CD8-positive, alpha-beta memory T cell (primary cell): ENCODE results near the gene SERPINB6. TPM values are rescaled to one million over a fixed set of nuclear protein-coding genes. Genes with fewer than 3 reads are reported as not detected.
A peak's percentile ranks its signal among the peaks of the same experiment; 100 is the strongest.
"Not testable (repeated sequence)": the region's sequence is repeated elsewhere in the genome, so short reads cannot be mapped to it uniquely, and the experiment has no call there.

Source experiments
- CTCF ChIA-PET: fragments of 350-600 bp; sonication (Branson Sonifier 250); formaldehyde crosslinking; loops from one replicate; lab custom pipeline; 2021; ENCODE audit warnings: antibody characterized with exemption; lab: Charles Lee
- POLR2A ChIA-PET: fragments of 350-600 bp; sonication (Branson Sonifier 250); formaldehyde crosslinking; loops from one replicate; lab custom pipeline; 2021; ENCODE audit warnings: antibody characterized with exemption; lab: Charles Lee
- DNase-seq, 5 donors: peaks; one replicate each; pipeline versions ENCODE4 v3.0.0 to v3.0.0-alpha.2; 2020 to 2022; ENCODE audit warnings: mixed read lengths in 1 of 5
- H3K27ac ChIP-seq: one replicate; pipeline ENCODE4 v1.7.0; 2013; ENCODE audit warnings: low read depth, mild to moderate bottlenecking, low read length, moderate library complexity
- H3K27me3 ChIP-seq: 2 replicates; pipeline ENCODE4 v1.7.0; 2013; ENCODE audit warnings: low read length, mild to moderate bottlenecking; ENCODE audit not compliant: insufficient read depth, poor library complexity, severe bottlenecking
- H3K36me3 ChIP-seq: 2 replicates; pipeline ENCODE4 v1.7.0; 2013; ENCODE audit warnings: mild to moderate bottlenecking, low read length, moderate library complexity; ENCODE audit not compliant: insufficient read depth
- H3K4me1 ChIP-seq: 2 replicates; pipeline ENCODE4 v1.7.0; 2013; ENCODE audit warnings: mild to moderate bottlenecking, low read length, moderate library complexity; ENCODE audit not compliant: insufficient read depth
- H3K4me3 ChIP-seq: 2 replicates; pipeline ENCODE4 v1.7.0; 2013; ENCODE audit warnings: mild to moderate bottlenecking, low read length
- H3K9me3 ChIP-seq: 2 replicates; pipeline ENCODE4 v1.7.0; 2013; ENCODE audit warnings: mild to moderate bottlenecking, low read length
- H3K27ac Mint-ChIP-seq, 8 donors: one replicate each; pipeline ENCODE4 v1.8.0; 2020 to 2021; ENCODE audit warnings: mixed read lengths in 8 of 8, mild to moderate bottlenecking in 6 of 8, inconsistent platforms in 3 of 8, moderate library complexity in 3 of 8
- H3K27me3 Mint-ChIP-seq, 2 donors: one replicate each; pipeline ENCODE4 v1.8.0; 2020 to 2021; ENCODE audit warnings: mixed read lengths in 2 of 2, mild to moderate bottlenecking in 1 of 2, moderate library complexity in 1 of 2
- H3K36me3 Mint-ChIP-seq, 3 donors: one replicate each; pipeline ENCODE4 v1.8.0; 2020 to 2021; ENCODE audit warnings: mixed read lengths in 3 of 3, inconsistent platforms in 1 of 3, mild to moderate bottlenecking in 1 of 3
- H3K4me1 Mint-ChIP-seq, 3 donors: one replicate each; pipeline ENCODE4 v1.8.0; 2020 to 2021; ENCODE audit warnings: mixed read lengths in 3 of 3, inconsistent platforms in 1 of 3, mild to moderate bottlenecking in 1 of 3
- H3K4me3 Mint-ChIP-seq, 7 donors: one replicate each; pipeline ENCODE4 v1.8.0; 2020 to 2021; ENCODE audit warnings: mixed read lengths in 7 of 7, mild to moderate bottlenecking in 6 of 7, moderate library complexity in 4 of 7, inconsistent platforms in 2 of 7
- H3K9me3 Mint-ChIP-seq, 5 donors: one replicate each; pipeline ENCODE4 v1.8.0; 2020 to 2022; ENCODE audit warnings: mixed read lengths in 5 of 5, mild to moderate bottlenecking in 3 of 5, moderate library complexity in 2 of 5, inconsistent platforms in 1 of 5
- polyA plus RNA-seq: library from polyadenylated mRNA; unstranded; fragments of 300-500 nt; fragmentation: Illumina TruSeq; gene quantifications from one replicate; pipeline ENCODE4 v1.2.3, GENCODE V29; 2021
- total RNA-seq, 2 experiments: library from RNA; stranded (reverse); gene quantifications; one replicate each; pipeline ENCODE4 v1.2.3, GENCODE V29; 2021

SERPINB6 gene
- total and polyA plus RNA-seq, 3 experiments from 2014 or later, result 62.1 to 86.0 (median 66.0) TPM

DNA sequence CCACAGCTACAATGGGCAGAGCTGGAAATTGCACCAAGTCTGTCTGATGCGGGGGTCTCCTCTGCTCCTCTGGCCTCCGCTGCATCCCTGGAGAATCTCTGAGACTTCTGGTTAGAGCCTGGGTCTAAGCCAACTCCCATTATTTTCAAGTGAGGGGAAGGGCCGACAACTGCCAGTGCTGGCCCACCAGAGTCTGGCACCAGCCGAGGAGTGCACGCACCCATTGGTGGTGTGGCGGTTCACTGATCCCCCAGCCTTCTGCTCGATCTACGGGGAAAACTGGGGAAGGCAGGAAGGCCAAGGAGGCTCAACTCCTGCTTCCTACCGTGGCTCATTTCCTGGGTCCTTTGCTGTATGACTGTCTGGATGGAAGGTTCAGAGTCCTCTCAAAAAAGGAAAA, 34.5 kb upstream of the SERPINB6 start:
- peaks cover 6 to 7% (median 6%) of the 10 kb centered on the region in 5 donors for H3K9me3 Mint-ChIP-seq
- Histone ChIP-seq H3K36me3 (peaks cover 18% of the 10 kb centered on the region), H3K9me3 (no peaks in the 10 kb centered on the region), H3K27ac (no peak overlapping the region), H3K4me1 (no peaks in the 10 kb centered on the region), H3K27me3 (no peaks in the 10 kb centered on the region), H3K4me3 (no peak overlapping the region)
- H3K4me1 Mint-ChIP-seq, result peaks cover 22 to 25% (median 25%) of the 10 kb centered on the region in 3 donors
- H3K27me3 Mint-ChIP-seq, result no peaks in the 10 kb centered on the region
- H3K4me3 Mint-ChIP-seq, result no peak overlapping the region
- CTCF ChIA-PET, result interaction anchor here (0.9 kb wide), 1 partner anchor 21 kb away, joined by 3 read pairs; no protein-coding TSS in a partner anchor
- H3K36me3 Mint-ChIP-seq, result peaks cover 37 to 71% (median 38%) of the 10 kb centered on the region in 3 donors
- POLR2A ChIA-PET, result no interaction called here
- no peak for DNase-seq
- no peak overlapping the region for H3K27ac Mint-ChIP-seq

DNA sequence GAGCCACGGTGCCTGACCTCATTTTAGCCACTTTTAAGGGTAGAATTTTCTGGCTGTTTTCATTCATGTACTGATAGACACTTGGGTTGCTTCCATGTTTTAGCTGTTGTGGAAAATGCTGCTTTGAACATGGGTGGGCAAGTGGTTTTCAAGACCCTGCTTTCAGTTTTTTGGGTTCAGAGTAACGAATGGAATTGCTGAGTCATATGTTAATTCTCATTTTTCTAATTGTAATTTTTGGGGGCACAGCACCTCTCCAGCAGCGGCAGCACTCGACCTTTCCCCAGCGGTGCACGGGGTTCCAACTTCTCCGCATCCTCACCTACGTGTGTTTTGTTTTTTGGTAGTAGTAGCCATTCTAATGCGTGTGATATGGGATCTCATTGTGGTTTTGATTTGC, 33.7 kb upstream of the SERPINB6 start:
- DNase-seq, result no peak
- Histone ChIP-seq H3K9me3 (no peaks in the 10 kb centered on the region), H3K27ac (no peak overlapping the region), H3K4me3 (no peak overlapping the region), H3K36me3 (peaks cover 12% of the 10 kb centered on the region), H3K27me3 (no peaks in the 10 kb centered on the region), H3K4me1 (peaks cover 7% of the 10 kb centered on the region)
- ChIA-PET POLR2A (no interaction called here), CTCF (interaction anchor here (0.9 kb wide), 1 partner anchor 22 kb away, joined by 3 read pairs; no protein-coding TSS in a partner anchor)
- Mint-ChIP-seq H3K9me3 (peaks cover 0 to 3% (median 1%) of the 10 kb centered on the region in 5 donors), H3K4me1 (peaks cover 24 to 28% (median 25%) of the 10 kb centered on the region in 3 donors), H3K36me3 (peaks cover 29 to 64% (median 31%) of the 10 kb centered on the region in 3 donors), H3K4me3 (no peak overlapping the region), H3K27me3 (no peaks in the 10 kb centered on the region), H3K27ac (no peak overlapping the region)

DNA sequence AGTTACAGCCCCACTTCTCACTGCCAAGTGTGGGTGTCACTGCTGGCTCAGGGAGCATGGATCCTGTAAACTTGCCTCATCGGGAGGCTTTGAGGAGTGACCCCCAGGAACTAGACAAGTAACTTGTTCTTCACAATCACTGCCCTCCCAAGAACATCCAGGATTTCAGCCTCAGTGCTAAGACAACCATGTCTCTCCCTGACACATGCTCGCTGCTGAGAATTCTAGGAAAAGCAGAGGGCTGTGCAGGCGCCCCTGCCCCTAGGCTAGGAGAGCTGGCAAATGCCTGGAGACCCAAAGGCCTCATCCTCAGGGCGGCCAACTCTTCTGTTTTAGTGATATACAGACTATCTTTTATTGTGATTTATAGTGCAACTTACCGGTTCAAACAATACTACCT, 31.9 kb upstream of the SERPINB6 start:
- H3K27me3 Mint-ChIP-seq, DNase-seq, H3K4me3 ChIP-seq, H3K9me3 Mint-ChIP-seq, POLR2A ChIA-PET, H3K27me3 ChIP-seq, H3K27ac ChIP-seq, H3K36me3 ChIP-seq, H3K9me3 ChIP-seq: not testable (repeated sequence)
- Mint-ChIP-seq H3K27ac (peak overlapping the region in 2 of 8 donors; percentile 73 to 85), H3K4me1 (peaks cover 30 to 41% (median 35%) of the 10 kb centered on the region in 3 donors), H3K36me3 (peaks cover 13 to 50% (median 19%) of the 10 kb centered on the region in 3 donors), H3K4me3 (peak overlapping the region in 1 of 7 donors; percentile 84)
- peaks cover 19% of the 10 kb centered on the region for H3K4me1 ChIP-seq
- CTCF ChIA-PET, result interaction anchor here (3.1 to 4.6 kb wide), 2 partner anchors 16 to 52 kb away, joined by 8 to 73 read pairs; no protein-coding TSS in a partner anchor

GRCh38 chr6:3001773-3002293, 30.5 kb upstream of the SERPINB6 start:
- ChIA-PET POLR2A (interaction anchor here (0.6 to 3.9 kb wide), 5 partner anchors 12 to 80 kb away, joined by 3 to 37 read pairs (median 11); no protein-coding TSS in a partner anchor), CTCF (interaction anchor here (1.0 to 4.6 kb wide), 15 partner anchors 8 to 250 kb away, joined by 3 to 73 read pairs (median 4); no protein-coding TSS in a partner anchor)
- H3K27ac Mint-ChIP-seq, result peak overlapping the region; percentile 1 to 90 (median 44)

DNA sequence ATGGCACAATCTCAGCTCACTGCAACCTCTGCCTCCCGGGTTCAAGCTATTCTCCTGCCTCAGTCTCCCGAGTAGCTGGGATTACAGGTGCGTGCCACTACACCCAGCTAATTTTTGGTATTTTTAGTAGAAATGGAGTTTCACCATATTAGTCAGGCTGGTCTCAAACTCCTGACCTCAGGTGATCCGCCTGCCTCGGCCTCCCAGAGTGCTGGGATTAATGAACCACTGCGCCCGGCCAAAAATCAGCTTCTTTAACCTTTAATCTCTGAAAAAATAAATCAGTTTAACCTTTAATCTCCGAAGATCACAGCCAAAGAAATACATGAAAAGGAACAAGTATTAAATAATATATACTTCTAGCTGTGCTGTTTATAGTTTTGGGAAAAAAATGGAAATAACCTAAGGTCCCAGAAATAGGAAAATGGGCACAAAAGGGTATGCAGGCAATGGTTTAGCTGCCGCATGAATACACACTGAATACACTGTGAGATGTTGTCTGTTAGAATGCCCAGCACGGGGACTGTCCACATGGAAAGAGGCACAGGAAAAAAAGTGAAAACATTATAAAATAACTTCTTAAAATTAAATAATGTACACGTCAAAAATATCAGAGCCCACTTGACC, 29.9 kb upstream of the SERPINB6 start:
- Mint-ChIP-seq H3K27ac (peak overlapping the region in 5 of 8 donors; percentile 35 to 75 (median 65)), H3K4me3 (peak overlapping the region; percentile 46 to 94 (median 89)), H3K27me3 (peaks cover 0 to 4% of the 10 kb centered on the region in 2 donors), H3K36me3 (peaks cover 0 to 33% (median 7%) of the 10 kb centered on the region in 3 donors), H3K4me1 (peaks cover 28 to 43% (median 39%) of the 10 kb centered on the region in 3 donors), H3K9me3 (no peaks in the 10 kb centered on the region)
- ChIA-PET POLR2A (interaction anchor here (0.7 to 3.9 kb wide), 6 partner anchors 12 to 62 kb away, joined by 3 to 37 read pairs (median 6); no protein-coding TSS in a partner anchor), CTCF (interaction anchor here (1.0 to 4.6 kb wide), 15 partner anchors 9 to 250 kb away, joined by 3 to 73 read pairs (median 5); no protein-coding TSS in a partner anchor)
- Histone ChIP-seq H3K36me3 (peaks cover 7% of the 10 kb centered on the region), H3K4me1 (peaks cover 19% of the 10 kb centered on the region), H3K27ac (peak overlapping the region; percentile 32), H3K4me3 (no peak overlapping the region), H3K9me3 (no peaks in the 10 kb centered on the region), H3K27me3 (no peaks in the 10 kb centered on the region)
- DNase-seq, result no peak

More at GRCh38 chr6:3001773-3002293, 30.5 kb upstream of the SERPINB6 start:
- H3K4me1 Mint-ChIP-seq, result peaks cover 29 to 43% (median 39%) of the 10 kb centered on the region in 3 donors
- no peaks in the 10 kb centered on the region for H3K9me3 Mint-ChIP-seq
- H3K36me3 Mint-ChIP-seq, result peaks cover 3 to 39% (median 13%) of the 10 kb centered on the region in 3 donors
- H3K4me3 Mint-ChIP-seq, result peak overlapping the region in 6 of 7 donors; percentile 40 to 78 (median 64)
- H3K27me3 Mint-ChIP-seq, result peaks cover 0 to 4% of the 10 kb centered on the region in 2 donors
- DNase-seq, result peak in 1 of 5 donors; percentile 40
- no peaks in the 10 kb centered on the region for H3K27me3 ChIP-seq
- H3K4me3 ChIP-seq, result no peak overlapping the region
- peaks cover 19% of the 10 kb centered on the region for H3K4me1 ChIP-seq
- H3K36me3 ChIP-seq, result peaks cover 7% of the 10 kb centered on the region
- H3K27ac ChIP-seq, result peak overlapping the region; percentile 32
- no peaks in the 10 kb centered on the region for H3K9me3 ChIP-seq

GRCh38 chr6:2999618-3000557, 28.5 kb upstream of the SERPINB6 start, which contains the start of gene NQO2:
Gene NQO2 (plus strand): TSS chr6:2999894. CDS start chr6:3006553, 6,659 bp downstream.
- Mint-ChIP-seq H3K27ac (peak within 1 kb of the TSS; percentile 80 to 96 (median 92)), H3K36me3 (peaks cover 0 to 19% (median 3%) of the 10 kb centered on the region in 3 donors), H3K9me3 (no peaks in the 10 kb centered on the region), H3K4me1 (peaks cover 28 to 38% (median 35%) of the 10 kb centered on the region in 3 donors), H3K4me3 (peak within 1 kb of the TSS; percentile 89 to 94 (median 92)), H3K27me3 (peaks cover 0 to 4% of the 10 kb centered on the region in 2 donors)
- H3K27ac ChIP-seq, result peak within 1 kb of the TSS; percentile 83
- no peaks in the 10 kb centered on the region for H3K27me3 ChIP-seq
- ChIA-PET POLR2A (interaction anchor here (0.5 to 3.9 kb wide), 14 partner anchors 10 to 112 kb away, joined by 3 to 37 read pairs (median 4); partner anchors contain the start of gene RIPK1), CTCF (interaction anchor here (0.5 to 4.6 kb wide), 13 partner anchors 10 to 158 kb away, joined by 3 to 73 read pairs (median 5); partner anchors contain the start of genes SERPINB1 and SERPINB6)
- peak within 1 kb of the TSS; percentile 95 for H3K4me3 ChIP-seq
- no peaks in the 10 kb centered on the region for H3K36me3 ChIP-seq
- H3K9me3 ChIP-seq, result no peaks in the 10 kb centered on the region
- peak; percentile 82 to 94 (median 88) for DNase-seq
- H3K4me1 ChIP-seq, result peaks cover 19% of the 10 kb centered on the region
